NCI-H748 (cell line): ENCODE results near the gene LRMDA.

ENCODE experiments used
- DNase-seq: peaks from one replicate; lab custom pipeline; 2025; ENCODE audit not compliant: unreplicated experiment; lab: John Stamatoyannopoulos, UW

The LRMDA gene

DNA sequence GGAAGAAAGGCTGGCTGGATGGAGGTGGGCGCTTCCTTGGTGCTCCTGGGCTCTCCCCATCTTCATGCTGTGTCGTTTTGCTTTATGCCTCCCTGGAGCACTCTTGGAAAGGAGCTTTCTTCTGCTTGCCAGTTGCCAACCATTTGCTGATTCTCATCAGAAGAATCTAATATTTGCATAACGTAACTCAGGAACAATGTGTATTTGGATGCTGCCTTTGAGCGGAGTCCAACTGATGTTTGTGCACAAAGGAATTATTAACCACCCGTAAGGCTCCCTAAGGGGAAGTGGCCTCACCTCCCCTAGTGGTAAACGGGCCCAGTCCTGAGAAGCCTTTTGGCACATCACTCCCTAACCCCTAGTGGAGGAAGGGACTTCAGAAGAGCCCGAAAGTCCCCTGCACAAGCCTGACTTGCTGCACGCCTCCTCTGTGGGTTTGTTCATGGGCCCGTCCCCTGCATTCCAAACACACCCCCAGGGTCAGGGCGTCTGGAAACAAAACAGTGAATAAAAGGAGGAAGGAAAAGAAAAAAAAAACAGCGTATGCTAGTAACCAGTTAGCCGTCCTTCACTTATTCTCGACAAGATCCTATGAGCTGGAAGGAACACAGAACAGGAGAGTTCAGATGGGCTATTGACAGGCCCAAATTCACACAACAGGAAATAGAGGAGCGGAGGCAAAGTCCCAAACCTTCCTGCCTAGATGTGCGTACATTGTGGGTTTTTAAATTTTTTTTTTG lies 602.2 kb downstream of the LRMDA start:
- peak; percentile 1 for DNase-seq

DNA sequence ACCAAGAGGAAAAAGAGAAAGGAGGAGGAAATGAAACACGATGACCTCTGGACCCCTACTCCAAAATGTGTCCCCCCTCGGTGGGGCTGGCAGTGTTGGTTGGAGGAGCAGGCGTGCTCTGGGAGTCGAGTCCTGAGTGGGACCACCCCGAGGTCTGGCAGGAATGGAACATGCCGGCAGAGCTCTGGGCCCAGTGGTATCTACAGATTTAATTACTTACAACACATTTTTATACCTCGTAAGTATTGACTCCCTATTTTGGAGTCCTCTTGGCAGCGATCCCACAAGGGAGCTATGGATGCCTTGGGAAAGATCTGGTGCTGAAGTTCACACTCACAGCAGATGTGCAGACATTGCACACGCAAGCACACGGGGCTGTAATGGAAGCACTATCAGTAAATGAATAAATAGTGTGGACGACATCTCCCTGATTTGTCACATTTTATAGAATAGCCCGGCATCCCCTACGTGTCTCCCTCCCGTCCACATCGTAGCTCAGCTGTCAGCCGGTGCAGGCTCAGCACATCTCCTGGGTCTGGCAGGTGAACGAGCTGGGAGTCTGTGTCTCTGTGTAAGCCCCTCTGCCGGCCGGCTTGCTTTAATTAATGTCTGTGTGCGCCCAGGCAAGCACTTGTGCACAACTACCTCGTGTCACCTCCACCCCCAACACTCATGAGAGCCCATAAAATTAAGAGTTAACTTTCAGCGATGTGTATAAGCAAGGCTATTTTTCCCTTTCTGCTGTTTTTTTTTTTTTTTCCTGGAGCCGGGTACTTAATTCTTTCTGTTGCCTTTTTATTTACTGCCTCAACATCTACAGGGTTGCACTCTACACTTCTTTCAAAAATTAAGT lies 603.2 kb downstream of the LRMDA start:
- peak; percentile 78 for DNase-seq

DNA sequence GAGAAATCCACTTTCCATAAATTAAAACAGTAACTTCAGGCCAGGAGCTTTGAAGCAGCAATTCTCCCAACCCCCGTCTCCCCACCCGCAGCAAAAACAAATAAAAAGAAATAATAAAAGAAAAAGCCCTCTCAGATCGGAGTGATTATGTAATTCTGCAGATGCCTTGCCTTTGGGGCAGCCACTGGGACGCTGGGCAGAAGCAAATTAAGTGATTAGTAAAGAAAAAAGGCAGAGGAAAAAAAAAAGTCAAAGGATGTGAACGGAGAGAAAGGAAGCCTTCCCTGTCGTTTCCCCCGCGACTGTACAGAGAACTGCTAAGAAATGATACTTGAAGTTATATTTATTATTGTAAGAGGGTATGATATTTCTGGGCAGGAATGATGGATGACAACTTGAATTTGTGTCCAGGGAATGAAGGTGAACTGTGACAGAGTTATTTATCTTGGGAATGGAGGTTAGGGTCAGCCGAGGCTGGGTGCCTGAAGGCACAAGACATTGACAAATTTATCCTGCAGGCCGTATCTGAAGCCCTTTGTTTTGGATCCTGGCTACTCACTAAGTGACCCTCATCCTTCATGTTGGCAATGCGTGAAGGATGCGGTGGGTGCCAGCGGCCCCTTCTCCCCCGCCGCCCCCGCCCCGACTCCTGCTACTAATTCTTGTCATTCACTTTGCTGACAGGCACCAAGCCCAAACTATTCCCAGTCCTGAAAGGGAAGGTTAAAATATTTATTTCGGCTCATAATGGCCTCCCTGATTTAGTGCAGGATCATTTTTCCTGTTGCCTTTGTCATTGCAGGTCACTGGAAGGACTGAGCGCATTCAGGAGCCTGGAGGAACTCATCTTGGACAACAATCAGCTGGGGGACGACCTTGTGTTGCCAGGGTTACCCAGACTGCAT lies 604.0 kb downstream of the LRMDA start:
- peak; percentile 3 for DNase-seq

DNA sequence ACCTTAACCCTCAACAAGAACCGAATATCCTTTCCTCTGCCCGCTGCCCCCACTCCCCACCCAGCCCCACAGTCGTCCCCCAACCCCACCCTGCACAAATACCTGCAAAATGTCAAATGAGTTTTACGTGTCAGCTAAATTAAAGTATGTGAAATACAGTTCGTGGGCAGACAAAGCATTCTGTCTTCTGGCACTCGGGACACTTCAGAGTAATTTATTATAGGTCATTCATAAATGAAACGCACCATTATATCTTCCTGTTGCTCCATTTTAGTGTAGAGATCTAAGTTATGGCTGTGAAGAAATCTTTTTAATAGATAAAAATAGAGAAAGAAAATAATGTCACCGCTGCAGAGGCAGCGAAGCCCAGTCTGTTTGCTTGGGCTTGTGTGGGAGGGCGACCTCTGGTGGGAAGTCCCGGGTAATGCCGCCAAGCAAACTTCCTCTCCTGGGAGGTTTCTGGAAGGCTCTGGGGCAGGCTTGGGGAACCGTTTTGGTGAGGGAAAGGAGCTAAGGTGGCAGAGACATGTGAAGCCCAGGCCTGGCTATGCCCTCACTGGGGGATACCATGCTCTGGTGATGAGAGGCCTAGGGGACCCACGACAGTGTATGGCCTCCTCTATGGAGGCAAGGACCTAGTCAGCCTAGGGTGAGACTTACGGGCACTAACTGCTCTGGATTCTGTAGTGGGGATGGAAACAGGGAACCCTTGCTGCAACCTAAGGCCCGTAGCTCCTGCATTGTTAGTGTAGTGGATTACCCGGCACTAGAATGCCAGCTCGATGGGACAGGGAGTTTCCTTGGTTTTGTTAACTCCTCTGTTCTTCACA lies 604.9 kb downstream of the LRMDA start:
- peak; percentile 38 for DNase-seq

DNA sequence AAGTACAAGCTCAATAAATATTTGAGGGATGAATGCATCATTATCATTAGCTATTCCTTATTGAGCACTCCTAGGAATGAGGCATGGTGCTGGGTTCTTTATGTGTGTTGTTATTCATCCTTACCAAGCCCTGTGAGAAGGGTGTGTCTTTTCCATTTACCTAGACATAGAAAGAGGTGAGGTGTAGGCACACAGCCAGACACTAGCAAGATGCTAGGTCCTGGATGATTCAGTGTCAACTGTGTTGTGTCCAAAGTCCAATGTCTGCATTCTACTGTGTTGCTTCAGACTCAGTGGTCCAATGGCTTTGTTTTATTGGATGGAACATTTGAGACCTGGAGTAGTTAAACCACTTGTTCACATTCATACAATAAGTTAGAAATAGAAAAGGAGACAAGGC lies 605.5 kb downstream of the LRMDA start:
- DNase-seq, result no peak

DNA sequence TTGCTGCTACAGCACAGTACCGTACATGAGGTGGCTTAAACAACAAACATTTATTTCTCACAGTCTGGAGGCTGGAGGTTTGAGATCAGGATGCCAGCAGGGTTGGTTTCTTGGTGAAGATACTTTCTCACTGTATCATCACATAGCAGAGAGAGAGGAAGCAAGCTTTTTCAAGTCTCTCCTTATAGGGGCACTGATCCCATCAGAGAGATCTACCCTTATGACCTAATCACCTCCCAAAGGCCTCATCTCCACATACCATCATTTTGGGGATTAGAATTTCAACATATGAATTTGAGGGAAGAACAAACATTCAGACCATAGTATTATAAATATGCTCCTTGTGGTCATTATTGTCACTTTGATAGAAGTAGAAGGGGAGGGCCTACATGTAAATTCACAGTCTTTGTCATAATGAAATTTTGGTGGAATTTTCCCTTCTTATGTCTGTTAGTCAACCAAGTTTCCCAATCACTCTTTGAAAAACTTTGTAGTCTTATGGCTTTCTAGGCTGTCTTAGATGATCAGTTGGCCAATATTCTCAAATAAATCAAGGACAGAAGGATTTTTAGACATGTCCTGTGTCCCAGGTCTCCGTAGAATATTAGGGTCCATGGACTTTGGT lies 606.2 kb downstream of the LRMDA start:
- DNase-seq, result no peak

DNA sequence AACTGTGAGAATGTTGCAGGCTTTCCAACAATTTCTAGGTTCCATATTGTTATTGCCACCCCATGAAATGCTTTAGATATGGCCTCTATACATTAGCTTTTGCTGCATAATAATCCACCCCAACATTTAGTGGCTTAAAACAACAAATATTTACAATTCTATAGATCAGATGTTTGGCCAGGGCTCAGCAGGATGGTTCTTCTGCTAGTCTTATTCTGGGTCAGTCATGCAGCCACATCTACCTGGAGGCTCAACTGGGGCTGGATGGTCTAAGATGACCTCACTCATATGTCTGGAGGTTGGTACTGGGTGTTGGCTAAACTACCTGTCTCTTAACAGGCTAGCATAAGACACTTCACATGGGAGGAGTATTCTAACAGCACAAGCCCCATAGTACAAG lies 607.3 kb downstream of the LRMDA start:
- no peak for DNase-seq

DNA sequence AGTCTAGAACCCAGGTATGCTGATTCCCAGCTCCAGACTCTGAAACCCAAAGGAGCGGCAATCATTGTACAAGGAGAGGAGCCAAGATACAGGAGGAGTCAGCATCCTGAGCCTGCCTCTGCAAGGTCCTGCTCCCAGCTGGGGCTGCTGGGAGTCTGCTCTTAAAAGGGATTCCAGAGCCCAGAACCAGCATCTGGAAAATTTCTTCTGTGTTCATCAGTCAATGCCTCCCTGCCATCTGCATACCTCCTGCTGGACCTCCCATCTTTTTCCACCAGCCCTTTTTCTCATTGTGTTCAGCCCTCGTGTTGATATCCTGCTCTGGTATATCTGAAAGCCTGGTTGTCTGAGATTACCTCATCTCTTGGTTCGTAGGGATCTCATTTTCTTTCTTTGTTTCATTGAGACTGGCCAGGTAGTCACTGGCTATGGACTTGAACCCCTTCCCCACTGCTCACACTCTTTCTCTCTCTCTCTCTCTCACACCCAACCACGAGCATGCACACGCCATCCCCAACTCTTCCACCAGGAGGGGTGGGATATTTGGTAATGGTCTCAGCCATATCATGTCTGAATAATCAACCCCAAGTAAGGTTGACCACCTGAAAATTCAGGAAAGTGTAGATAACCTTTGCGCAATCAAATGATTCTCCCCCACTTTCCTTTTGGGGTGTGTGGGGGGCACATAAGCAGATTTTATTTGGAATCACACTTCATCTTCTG lies 608.8 kb downstream of the LRMDA start:
- DNase-seq, result peak; percentile 6

DNA sequence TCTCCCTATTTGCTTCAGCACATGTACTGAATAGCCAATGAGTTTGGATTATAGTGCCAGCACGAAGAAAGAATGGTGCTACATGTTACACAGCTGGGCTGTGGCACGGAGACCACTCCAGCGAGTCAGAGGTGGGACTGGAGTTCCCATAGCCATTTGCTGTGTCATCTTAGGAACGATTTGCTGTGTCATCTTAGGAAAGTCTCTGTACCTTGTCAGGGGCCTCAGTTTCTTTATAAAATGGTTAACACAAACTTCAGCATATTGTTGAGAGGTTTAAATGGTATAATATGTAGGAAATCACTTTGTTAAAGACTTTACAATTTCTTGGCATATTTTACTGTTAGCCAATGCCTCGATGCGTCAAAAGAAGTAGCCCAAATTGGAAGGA lies 609.4 kb downstream of the LRMDA start:
- DNase-seq, result no peak

DNA sequence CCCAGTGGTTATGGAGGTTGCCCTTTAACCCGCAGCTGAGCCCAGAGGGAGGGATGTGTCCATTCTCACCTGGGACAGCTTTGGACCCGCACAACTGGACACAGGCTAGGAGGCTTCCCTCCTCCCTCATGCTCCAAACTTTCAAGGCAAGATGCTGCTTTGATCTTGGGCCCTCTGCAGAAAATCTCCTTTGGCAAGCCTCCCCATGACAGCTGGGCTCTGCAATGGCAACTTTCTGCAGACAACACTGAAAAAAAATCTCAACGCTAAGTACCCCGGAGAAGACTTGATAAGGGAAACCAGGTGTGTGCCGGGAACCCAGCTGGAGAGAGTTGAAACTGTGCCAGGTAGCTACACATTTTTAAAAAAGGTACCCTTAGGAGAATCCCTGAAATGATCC lies 610.1 kb downstream of the LRMDA start:
- peak; percentile 14 for DNase-seq

DNA sequence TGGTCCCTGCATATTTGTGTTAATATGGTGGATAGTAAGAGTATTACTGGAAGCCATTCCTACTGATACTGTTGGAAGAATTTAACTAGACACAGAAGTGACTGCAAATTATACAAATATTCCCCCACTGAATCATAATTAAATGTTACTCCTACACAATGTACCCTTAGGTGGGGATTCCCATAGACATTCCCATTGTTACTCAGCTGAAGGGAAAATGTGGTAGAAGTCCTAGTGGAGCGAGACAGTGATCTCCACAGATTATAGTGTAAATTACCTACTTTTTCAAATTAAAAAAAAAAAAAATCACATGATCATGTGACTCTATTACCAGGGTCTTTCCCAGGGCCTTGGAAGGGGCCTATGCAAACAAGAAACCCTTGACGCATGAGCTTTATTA lies 611.8 kb downstream of the LRMDA start:
- DNase-seq, result no peak

DNA sequence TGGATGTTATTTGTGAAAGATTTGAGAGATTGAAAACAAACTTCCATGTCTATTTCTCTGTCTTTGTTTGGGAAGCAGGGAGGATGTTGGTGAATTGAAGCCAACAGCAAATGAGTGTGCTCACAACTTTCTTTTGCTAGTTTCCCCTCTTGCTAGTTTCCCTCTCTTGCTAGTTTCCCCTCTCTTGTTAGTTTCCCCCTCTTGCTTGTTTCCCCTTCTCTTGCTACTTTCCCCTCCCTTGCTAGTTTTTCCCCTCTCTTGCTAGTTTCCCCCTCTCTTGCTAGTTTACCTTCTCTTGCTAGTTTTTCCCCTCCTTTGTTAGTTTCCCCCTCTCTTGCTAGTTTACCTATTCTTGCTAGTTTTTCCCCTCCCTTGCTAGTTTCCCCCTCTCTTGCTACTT lies 613.3 kb downstream of the LRMDA start:
- no peak for DNase-seq

DNA sequence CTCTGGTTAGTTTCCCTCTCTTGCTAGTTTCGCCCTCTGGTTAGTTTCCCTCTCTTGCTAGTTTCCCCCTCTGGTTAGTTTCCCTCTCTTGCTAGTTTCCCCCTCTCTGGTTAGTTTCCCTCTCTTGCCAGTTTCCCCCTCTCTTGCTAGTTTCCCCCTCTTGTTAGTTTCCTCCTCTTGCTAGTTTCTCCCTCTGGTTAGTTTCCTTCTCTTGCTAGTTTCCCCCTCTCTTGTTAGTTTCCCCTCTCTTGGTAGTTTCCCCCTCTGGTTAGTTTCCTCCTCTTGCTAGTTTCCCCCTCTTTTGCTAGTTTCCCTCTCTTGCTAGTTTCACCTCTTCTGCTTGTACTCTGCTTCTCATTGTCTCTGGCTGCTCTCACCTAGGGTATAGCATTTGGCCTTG lies 613.8 kb downstream of the LRMDA start:
- DNase-seq, result no peak

DNA sequence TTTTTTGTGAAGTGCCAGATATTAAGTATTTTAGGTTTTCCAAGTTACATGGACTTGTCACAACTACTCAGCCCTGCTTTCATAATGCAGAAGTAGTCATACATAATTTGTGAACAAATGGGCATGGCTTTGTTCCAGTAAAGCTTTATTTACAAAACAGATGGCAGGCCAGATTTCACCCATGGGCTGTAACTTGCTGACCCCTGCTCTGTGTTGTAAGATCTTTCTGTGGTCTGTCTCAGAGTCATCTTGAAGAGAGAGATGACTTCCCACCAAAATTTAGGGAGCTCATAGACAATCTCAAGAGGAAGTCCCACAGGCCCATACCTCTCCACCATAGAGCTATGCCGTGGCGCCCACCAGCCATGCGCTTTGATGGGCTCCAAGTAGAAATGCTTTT lies 616.1 kb downstream of the LRMDA start:
- no peak for DNase-seq

DNA sequence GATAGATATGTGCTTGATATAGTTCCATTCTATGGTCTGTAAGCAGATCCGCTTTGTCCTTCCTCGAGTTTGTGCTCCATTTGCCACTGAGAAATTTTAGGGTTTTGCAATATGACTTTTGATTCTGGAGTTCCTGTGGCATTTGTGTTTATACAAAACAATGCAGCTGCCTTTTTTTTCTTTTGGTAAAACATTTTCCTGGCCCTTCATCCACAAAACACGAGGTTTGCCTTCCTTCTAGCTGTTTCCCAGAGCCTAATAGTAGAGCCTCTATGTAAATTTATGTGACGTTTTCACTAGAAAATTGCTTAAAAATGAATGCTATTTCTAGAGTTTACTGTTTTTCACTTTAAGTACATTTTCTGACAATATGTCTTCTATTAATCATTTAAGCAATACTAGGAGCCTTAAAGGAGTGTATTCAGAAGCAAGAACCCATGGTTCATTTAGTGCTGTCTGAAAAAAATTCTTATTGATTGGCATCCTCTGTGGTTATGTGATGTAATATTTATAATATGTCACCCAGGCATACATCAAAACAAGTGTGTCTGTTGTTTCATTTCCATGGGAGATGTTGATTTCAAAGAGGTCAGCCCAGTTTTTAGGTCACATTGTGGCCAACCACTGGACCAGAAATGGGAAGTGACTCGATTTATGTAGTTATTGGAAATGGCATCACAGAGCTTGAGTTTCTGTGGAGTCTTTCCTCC lies 618.3 kb downstream of the LRMDA start:
- no peak for DNase-seq

DNA sequence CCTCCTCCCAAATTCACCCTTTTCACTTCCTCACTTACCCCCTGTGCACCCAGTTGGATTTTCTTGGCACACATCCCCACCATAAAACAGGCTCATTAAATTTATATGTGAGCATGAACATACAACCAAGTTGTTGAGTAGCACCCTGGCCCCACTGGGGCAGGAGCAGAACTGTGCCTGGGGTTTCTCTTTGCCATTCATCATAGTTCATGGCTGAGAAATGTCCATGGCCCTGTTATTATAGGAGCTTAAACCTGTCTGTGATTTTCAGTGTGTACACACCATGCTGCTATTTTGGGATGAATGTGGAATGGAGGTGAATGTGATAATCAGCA lies 618.8 kb downstream of the LRMDA start:
- DNase-seq, result no peak

DNA sequence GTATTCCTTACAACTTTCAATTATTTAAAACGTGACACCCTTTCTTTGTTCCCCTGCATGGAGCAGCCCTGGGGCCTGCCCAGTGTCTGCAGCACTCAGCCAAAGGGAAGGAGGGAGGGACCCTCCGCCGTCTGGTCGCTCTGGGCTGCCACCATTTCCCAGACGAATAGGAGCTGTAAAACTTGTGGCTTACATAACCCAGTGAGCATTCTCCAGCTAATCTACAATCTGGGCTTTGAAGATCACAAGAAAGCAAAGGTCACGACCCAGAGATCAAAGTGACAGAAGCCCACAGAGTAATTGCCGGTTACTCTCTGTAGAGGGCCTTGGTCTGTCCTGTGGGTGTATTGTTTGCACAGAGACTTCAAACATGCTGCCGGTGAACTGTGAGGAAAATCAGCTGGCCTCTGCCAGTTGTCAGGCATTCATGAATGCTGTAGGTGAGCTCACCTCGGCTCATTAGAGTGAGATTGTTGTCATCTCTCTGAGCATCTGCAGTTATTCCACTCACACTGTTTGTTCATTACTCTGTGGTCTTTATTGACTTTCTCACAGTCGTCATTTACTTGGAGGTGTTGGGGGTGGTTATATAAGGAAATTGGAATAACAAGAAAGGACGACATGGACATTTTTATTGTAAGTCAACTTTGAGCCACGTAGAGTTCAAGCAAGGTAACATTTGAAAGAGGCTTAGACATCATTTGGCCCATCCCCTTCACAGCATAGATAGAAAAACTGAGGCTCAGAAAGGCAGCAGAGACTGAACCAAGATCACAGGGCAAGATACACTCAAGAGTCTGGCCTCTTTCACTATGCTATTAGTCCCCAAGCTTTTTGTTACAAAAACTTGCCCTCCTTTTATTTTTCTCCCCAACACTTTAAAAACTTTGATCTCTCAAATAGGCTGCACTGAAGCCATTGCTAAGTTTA lies 619.8 kb downstream of the LRMDA start:
- peak; percentile 53 for DNase-seq
